Calu3 (cell line): ENCODE results near the gene CKS1B. TPM values are rescaled to one million over a fixed set of nuclear protein-coding genes. Genes with fewer than 3 reads are reported as not detected.

Experiments
- BruUV-seq: library from RNA; stranded (reverse); fragments of 400-500 nt; replicated peaks from 2 replicates; lab custom pipeline; 2021; lab: Mats Ljungman, UMichigan
- CTCF ChIA-PET: fragments of 300-600 bp; sonication (Branson Sonifier 250); formaldehyde crosslinking; loops from one replicate; lab custom pipeline; 2022; ENCODE audit warnings: antibody characterized with exemption; lab: Charles Lee
- DNase-seq: peaks from one replicate; pipeline ENCODE4 v3.0.0; 2022
- H3K27ac Mint-ChIP-seq: one replicate; pipeline ENCODE4 v1.8.0; 2022; ENCODE audit warnings: mixed read lengths; ENCODE audit not compliant: unreplicated experiment
- H3K27me3 Mint-ChIP-seq: one replicate; pipeline ENCODE4 v1.8.0; 2022; ENCODE audit warnings: mixed read lengths; ENCODE audit not compliant: unreplicated experiment
- H3K36me3 Mint-ChIP-seq: one replicate; pipeline ENCODE4 v1.8.0; 2022; ENCODE audit warnings: mild to moderate bottlenecking, moderate library complexity, mixed read lengths; ENCODE audit not compliant: insufficient read depth, unreplicated experiment
- H3K4me1 Mint-ChIP-seq: one replicate; pipeline ENCODE4 v1.8.0; 2022; ENCODE audit warnings: mild to moderate bottlenecking, low read depth, mixed read lengths; ENCODE audit not compliant: unreplicated experiment
- H3K4me3 Mint-ChIP-seq: one replicate; pipeline ENCODE4 v1.8.0; 2022; ENCODE audit warnings: mild to moderate bottlenecking, low read depth, moderate library complexity, mixed read lengths; ENCODE audit not compliant: unreplicated experiment
- H3K9me3 Mint-ChIP-seq: one replicate; pipeline ENCODE4 v1.8.0; 2022; ENCODE audit warnings: low read depth, mixed read lengths; ENCODE audit not compliant: unreplicated experiment
- CTCF ChIP-seq: fragments of 200-600 bp; IDR thresholded peaks from one replicate; pipeline ENCODE4 v1.8.0; 2022; ENCODE audit warnings: antibody characterized with exemption; ENCODE audit not compliant: unreplicated experiment
- intact Hi-C: fragments of 100-400 bp; cut with micrococcal nuclease; formaldehyde crosslinking; loops from one replicate; pipeline ENCODE4 v1.10.0; 2022; ENCODE audit not compliant: unreplicated experiment
- total RNA-seq: library from RNA; stranded (reverse); gene quantifications from 2 replicates; pipeline ENCODE4 v1.2.3, GENCODE V29; 2022

The CKS1B gene
- total RNA-seq, 1 experiment from 2014 or later = 230 TPM

- DNase-seq = no peak
- no peak for TF ChIP-seq CTCF
- no peaks in the 10 kb centered on the region for H3K27me3 Mint-ChIP-seq
- H3K36me3 Mint-ChIP-seq = peaks cover 28% of the 10 kb centered on the region
- CTCF ChIA-PET = interaction anchor here (0.7 kb wide), 1 partner anchor 38 kb away, joined by 14 read pairs; no protein-coding TSS in a partner anchor
- no peaks in the 10 kb centered on the region for H3K9me3 Mint-ChIP-seq
- peaks cover 14% of the 10 kb centered on the region for H3K4me1 Mint-ChIP-seq
- H3K4me3 Mint-ChIP-seq = no peak overlapping the region
- BruUV-seq = no TSS peak
- no peak overlapping the region for H3K27ac Mint-ChIP-seq
- intact Hi-C loops = no loop called here
Observed at GRCh38 chr1:155012026-155012546, 37.6 kb downstream of the CKS1B start.

- CTCF ChIA-PET = interaction anchor here (0.6 to 0.8 kb wide), 2 partner anchors 9 to 17 kb away, joined by 3 to 5 read pairs; no protein-coding TSS in a partner anchor
- no peak for DNase-seq
- intact Hi-C loops = no loop called here
- no peak for TF ChIP-seq CTCF
- Mint-ChIP-seq H3K36me3 (peaks cover 37% of the 10 kb centered on the region), H3K27ac (no peak overlapping the region), H3K9me3 (no peaks in the 10 kb centered on the region), H3K27me3 (no peaks in the 10 kb centered on the region), H3K4me1 (peaks cover 14% of the 10 kb centered on the region), H3K4me3 (no peak overlapping the region)
- no TSS peak for BruUV-seq
Observed at GRCh38 chr1:155012776-155013602, 38.5 kb downstream of the CKS1B start.

- no peak for TF ChIP-seq CTCF
- Mint-ChIP-seq H3K9me3 (no peaks in the 10 kb centered on the region), H3K27me3 (no peaks in the 10 kb centered on the region), H3K36me3 (peaks cover 39% of the 10 kb centered on the region), H3K4me1 (peaks cover 17% of the 10 kb centered on the region), H3K4me3 (no peak overlapping the region), H3K27ac (no peak overlapping the region)
- no peak for DNase-seq
- intact Hi-C loops = no loop called here
- no TSS peak for BruUV-seq
- CTCF ChIA-PET = interaction anchor here (0.6 to 0.8 kb wide), 2 partner anchors 16 to 30 kb away, joined by 5 read pairs; no protein-coding TSS in a partner anchor
Observed at GRCh38 chr1:155013632-155014031, 39.2 kb downstream of the CKS1B start.

- Mint-ChIP-seq H3K27ac (no peak overlapping the region), H3K4me1 (peaks cover 30% of the 10 kb centered on the region), H3K36me3 (peaks cover 46% of the 10 kb centered on the region), H3K27me3 (no peaks in the 10 kb centered on the region), H3K4me3 (no peak overlapping the region), H3K9me3 (no peaks in the 10 kb centered on the region)
- no TSS peak for BruUV-seq
- TF ChIP-seq CTCF = no peak
- intact Hi-C loops = no loop called here
- CTCF ChIA-PET = interaction anchor here (0.9 kb wide), 1 partner anchor 11 kb away, joined by 3 read pairs; no protein-coding TSS in a partner anchor
- no peak for DNase-seq
Observed at GRCh38 chr1:155014709-155015508, 40.4 kb downstream of the CKS1B start.
